Adrenal gland (tissue), 5 donors: ENCODE data around the gene CCSER1.

ENCODE experiments used
- CTCF ChIP-seq, 6 experiments: fragments of 450-650 bp in 4 of 6; fragments of 200-600 bp in 2 of 6; sonication (generic) in 1 of 6; IDR thresholded peaks; 1 replicate in 5 of 6; 2 replicates in 1 of 6; pipeline versions ENCODE4 v1.5.1 to v1.8.0; 2016 to 2021; ENCODE audit warnings: antibody characterized with exemption in 6 of 6, mild to moderate bottlenecking in 2 of 6, moderate library complexity in 1 of 6
- POLR2A ChIP-seq, 2 donors: fragments of 450-650 bp; IDR thresholded peaks; one replicate each; pipeline ENCODE4 v1.6.1; 2017; ENCODE audit warnings: antibody characterized with exemption in 2 of 2, mild to moderate bottlenecking in 2 of 2, moderate library complexity in 1 of 2
- donor health status: DM: no; HTN: no; CAD: no.

- TF ChIP-seq CTCF (IDR thresholded peaks at IDR 0.05): no peak
- TF ChIP-seq POLR2A (IDR thresholded peaks at IDR 0.05): no peak
Measured at GRCh38 chr4:91598696-91599095, 1471.5 kb downstream of the CCSER1 start.
